GM12878 (cell line): ENCODE data around the gene CLIC5.

Experiments used
- CEBPB ChIP-seq, 2 experiments: fragments of 150-350 bp in 1 of 2; IDR thresholded peaks; 2 replicates each; pipeline ENCODE4 v1.6.1; 2012 to 2014; ENCODE audit warnings: low read depth in 2 of 2, low read length in 2 of 2, borderline replicate concordance in 1 of 2, inconsistent platforms in 1 of 2
- ESRRA ChIP-seq: IDR thresholded peaks from 2 replicates; pipeline ENCODE4 v1.6.1; 2012; ENCODE audit warnings: mild to moderate bottlenecking, low read length, improper control_type of control experiment
- TF ChIP-seq, protein P1 (sequence below): fragments of 450-650 bp; IDR thresholded peaks from 2 replicates; pipeline ENCODE4 v1.6.1; 2018; ENCODE audit warnings: borderline replicate concordance, mild to moderate bottlenecking; ENCODE audit not compliant: partially characterized antibody

DNA sequence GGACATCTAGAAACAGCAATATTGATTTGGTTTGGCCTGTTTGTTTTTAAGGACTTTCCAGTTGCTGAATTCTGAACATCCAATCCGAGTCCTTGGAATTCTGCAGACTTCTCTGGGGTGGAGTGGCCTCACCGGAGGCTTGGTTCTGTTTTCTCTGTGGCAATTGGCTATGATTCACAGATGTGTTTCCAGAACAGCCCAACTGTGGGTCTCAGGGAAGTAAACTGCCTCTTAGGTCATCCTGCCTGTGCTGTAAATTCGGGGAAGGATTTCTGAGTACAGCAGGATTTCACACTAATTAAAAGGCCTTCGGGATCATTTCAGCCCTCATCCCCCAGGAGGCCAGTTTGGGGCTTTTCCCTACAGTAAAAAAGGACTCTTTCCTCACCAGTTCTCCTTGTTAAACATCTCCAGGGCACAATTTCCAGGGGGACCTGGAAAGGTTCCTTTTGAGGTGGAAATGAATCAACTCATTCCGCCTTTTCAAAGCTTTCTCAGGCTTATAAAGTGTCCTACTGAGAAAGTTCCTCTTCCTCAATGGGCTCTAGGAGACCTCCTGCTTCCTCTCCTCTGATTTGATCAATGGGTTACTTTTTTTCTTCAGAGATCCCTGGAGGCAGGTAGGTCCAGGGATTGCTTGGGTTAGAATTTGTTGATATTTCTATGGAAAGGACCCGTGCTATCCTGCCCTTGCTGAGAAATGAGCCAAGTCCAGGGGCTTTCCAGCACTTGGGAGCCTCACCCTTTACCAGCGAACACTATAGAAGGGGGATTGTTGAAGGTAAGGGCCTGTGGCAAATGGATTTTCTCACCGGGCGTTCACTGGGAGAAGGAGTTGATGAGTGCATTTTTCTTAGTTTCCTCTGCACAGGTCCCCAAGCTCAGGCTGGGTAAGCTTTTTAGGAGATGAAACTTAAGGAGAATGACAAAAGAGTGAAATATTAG lies 114.6 kb downstream of the CLIC5 start:
- TF ChIP-seq CEBPB (IDR thresholded peaks at IDR 0.05; ENCODE audit: borderline replicate concordance in 1 of 2, low read depth in 2 of 2, low read length in 2 of 2) (no peak), ESRRA (no peak)
- TF ChIP-seq, protein P1, sequence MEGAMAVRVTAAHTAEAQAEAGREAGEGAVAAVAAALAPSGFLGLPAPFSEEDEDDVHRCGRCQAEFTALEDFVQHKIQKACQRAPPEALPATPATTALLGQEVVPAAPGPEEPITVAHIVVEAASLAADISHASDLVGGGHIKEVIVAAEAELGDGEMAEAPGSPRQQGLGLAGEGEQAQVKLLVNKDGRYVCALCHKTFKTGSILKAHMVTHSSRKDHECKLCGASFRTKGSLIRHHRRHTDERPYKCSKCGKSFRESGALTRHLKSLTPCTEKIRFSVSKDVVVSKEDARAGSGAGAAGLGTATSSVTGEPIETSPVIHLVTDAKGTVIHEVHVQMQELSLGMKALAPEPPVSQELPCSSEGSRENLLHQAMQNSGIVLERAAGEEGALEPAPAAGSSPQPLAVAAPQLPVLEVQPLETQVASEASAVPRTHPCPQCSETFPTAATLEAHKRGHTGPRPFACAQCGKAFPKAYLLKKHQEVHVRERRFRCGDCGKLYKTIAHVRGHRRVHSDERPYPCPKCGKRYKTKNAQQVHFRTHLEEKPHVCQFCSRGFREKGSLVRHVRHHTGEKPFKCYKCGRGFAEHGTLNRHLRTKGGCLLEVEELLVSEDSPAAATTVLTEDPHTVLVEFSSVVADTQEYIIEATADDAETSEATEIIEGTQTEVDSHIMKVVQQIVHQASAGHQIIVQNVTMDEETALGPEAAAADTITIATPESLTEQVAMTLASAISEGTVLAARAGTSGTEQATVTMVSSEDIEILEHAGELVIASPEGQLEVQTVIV, result no peak
